NB4 (cell line): ENCODE measurements around the gene SLC30A2.

Experiments
- DNase-seq: peaks from one replicate; pipeline ENCODE4 v3.0.0; 2010; ENCODE audit warnings: low read depth
- H3K4me3 ChIP-seq: one replicate; pipeline ENCODE4 v1.5.1; 2011; ENCODE audit warnings: mild to moderate bottlenecking, low read depth, low read length, moderate library complexity
- CTCF ChIP-seq: IDR thresholded peaks from one replicate; pipeline ENCODE4 v1.5.1; 2012; ENCODE audit warnings: low read depth, low read length
- MAX ChIP-seq: IDR thresholded peaks from 2 replicates; pipeline ENCODE4 v1.6.1; 2011; ENCODE audit warnings: low read depth, low read length
- MYC ChIP-seq: IDR thresholded peaks from 2 replicates; pipeline ENCODE4 v1.6.1; 2011; ENCODE audit warnings: low read depth, low read length
- POLR2A ChIP-seq: IDR thresholded peaks from 2 replicates; pipeline ENCODE4 v1.6.1; 2011; ENCODE audit warnings: mild to moderate bottlenecking; ENCODE audit not compliant: insufficient read length; ENCODE audit errors: extremely low read depth

Gene SLC30A2

GRCh38 chr1:26079960-26080814 lies 34.3 kb upstream of the SLC30A2 start:
- no peak for TF ChIP-seq POLR2A
- DNase-seq: no peak
- no peak overlapping the region for H3K4me3 ChIP-seq

GRCh38 chr1:26079178-26079563 lies 33.3 kb upstream of the SLC30A2 start:
- H3K4me3 ChIP-seq: no peak overlapping the region
- TF ChIP-seq MYC: no peak
- TF ChIP-seq POLR2A: no peak
- no peak for TF ChIP-seq MAX
- DNase-seq: no peak

GRCh38 chr1:26078286-26079177 lies 32.6 kb upstream of the SLC30A2 start:
- H3K4me3 ChIP-seq: no peak overlapping the region
- TF ChIP-seq CTCF: no peak
- TF ChIP-seq MYC: no peak
- TF ChIP-seq MAX: no peak
- TF ChIP-seq POLR2A: no peak
- DNase-seq: no peak

GRCh38 chr1:26077524-26077923 lies 31.6 kb upstream of the SLC30A2 start:
- TF ChIP-seq CTCF (no peak), MAX (no peak), POLR2A (no peak), MYC (no peak)
- H3K4me3 ChIP-seq: no peak overlapping the region
- DNase-seq: no peak

GRCh38 chr1:26075421-26076144 lies 29.7 kb upstream of the SLC30A2 start:
- DNase-seq: no peak
- H3K4me3 ChIP-seq: no peak overlapping the region
- TF ChIP-seq MAX (no peak), POLR2A (no peak), CTCF (no peak), MYC (no peak)

GRCh38 chr1:26072305-26072704 lies 26.4 kb upstream of the SLC30A2 start:
- no peak for TF ChIP-seq MAX
- TF ChIP-seq POLR2A: no peak
- no peak overlapping the region for H3K4me3 ChIP-seq
- no peak for DNase-seq
